GM23338 (cell line): ENCODE data around the gene MGLL. TPM values are rescaled to one million over a fixed set of nuclear protein-coding genes. Genes with fewer than 3 reads are reported as not detected.

Experiments used
- ATAC-seq: fragments of 200-7000 bp; cut with Tn5 transposase; 3 replicates; pipeline ENCODE4 v1.9.1; 2020
- DNase-seq: peaks from one replicate; pipeline ENCODE4 v3.0.0-alpha.2; 2015; ENCODE audit warnings: low spot score
- H2AFZ ChIP-seq: fragments of 200-600 bp; sonication (generic); 2 replicates; pipeline ENCODE4 v1.8.0; 2016; ENCODE audit warnings: antibody characterized with exemption, mild to moderate bottlenecking, moderate library complexity
- H3F3A ChIP-seq: fragments of 200-600 bp; sonication (generic); replicated peaks from 2 replicates; pipeline ENCODE4 v1.8.0; 2017; ENCODE audit warnings: antibody characterized with exemption, mixed run types, low read depth
- H3K27ac ChIP-seq: fragments of 200-600 bp; sonication (generic); 2 replicates; pipeline ENCODE4 v1.6.1; 2016; ENCODE audit warnings: low read depth
- H3K27me3 ChIP-seq: fragments of 200-600 bp; sonication (generic); 2 replicates; pipeline ENCODE4 v1.8.0; 2016; ENCODE audit warnings: mild to moderate bottlenecking, mixed run types, moderate library complexity; ENCODE audit not compliant: insufficient read depth
- H3K36me3 ChIP-seq: fragments of 200-600 bp; sonication (generic); 2 replicates; pipeline ENCODE4 v1.8.0; 2016; ENCODE audit warnings: mild to moderate bottlenecking; ENCODE audit not compliant: insufficient read depth
- H3K4me1 ChIP-seq: fragments of 200-600 bp; sonication (generic); 2 replicates; pipeline ENCODE4 v1.8.0; 2016; ENCODE audit warnings: mild to moderate bottlenecking, moderate library complexity; ENCODE audit not compliant: insufficient read depth
- H3K4me2 ChIP-seq: fragments of 200-600 bp; sonication (generic); 2 replicates; pipeline ENCODE4 v1.7.1; 2017; ENCODE audit warnings: mixed run types
- H3K4me3 ChIP-seq: fragments of 200-600 bp; sonication (generic); 2 replicates; pipeline ENCODE4 v1.6.1; 2016; ENCODE audit warnings: mixed run types
- H3K79me2 ChIP-seq: fragments of 200-600 bp; sonication (generic); replicated peaks from 2 replicates; pipeline ENCODE4 v1.8.0; 2017; ENCODE audit warnings: mild to moderate bottlenecking; ENCODE audit not compliant: insufficient read depth
- H3K9me2 ChIP-seq: fragments of 200-600 bp; sonication (generic); 2 replicates; pipeline ENCODE4 v1.8.0; 2017; ENCODE audit not compliant: insufficient read depth
- H4K20me1 ChIP-seq: fragments of 200-600 bp; sonication (generic); replicated peaks from 2 replicates; pipeline ENCODE4 v1.8.0; 2017; ENCODE audit warnings: mild to moderate bottlenecking; ENCODE audit not compliant: insufficient read depth
- H3K27ac Mint-ChIP-seq: 2 replicates; pipeline ENCODE4 v1.8.0; 2020; ENCODE audit warnings: inconsistent platforms, mild to moderate bottlenecking, moderate library complexity, mixed read lengths
- H3K27me3 Mint-ChIP-seq: 3 replicates; pipeline ENCODE4 v1.8.0; 2022; ENCODE audit warnings: low read depth, mild to moderate bottlenecking, moderate library complexity, mixed read lengths, inconsistent platforms; ENCODE audit not compliant: insufficient read depth, poor library complexity
- H3K36me3 Mint-ChIP-seq: 3 replicates; pipeline ENCODE4 v1.8.0; 2021; ENCODE audit warnings: low read depth, mild to moderate bottlenecking, inconsistent platforms, moderate library complexity, mixed read lengths
- H3K4me1 Mint-ChIP-seq: 3 replicates; pipeline ENCODE4 v1.8.0; 2020; ENCODE audit warnings: mild to moderate bottlenecking, inconsistent platforms, mixed read lengths
- H3K4me3 Mint-ChIP-seq: 3 replicates; pipeline ENCODE4 v1.8.0; 2021; ENCODE audit warnings: moderate library complexity, mild to moderate bottlenecking, inconsistent platforms, mixed read lengths
- H3K9me3 Mint-ChIP-seq: 3 replicates; pipeline ENCODE4 v1.8.0; 2020; ENCODE audit warnings: moderate library complexity, mild to moderate bottlenecking, inconsistent platforms, mixed read lengths
- CTCF ChIP-seq, 2 experiments: fragments of 200-600 bp in 1 of 2; sonication (generic) in 1 of 2; conservative IDR thresholded peaks; 2 replicates each; pipeline versions ENCODE4 v1.5.1 to v1.6.1; 2016 to 2017; ENCODE audit warnings: antibody characterized with exemption in 2 of 2, low read depth in 2 of 2, mild to moderate bottlenecking in 2 of 2, moderate library complexity in 1 of 2
- NANOG ChIP-seq: IDR thresholded peaks from 2 replicates; pipeline ENCODE4 v1.6.1; 2016; ENCODE audit warnings: antibody characterized with exemption, borderline replicate concordance
- polyA plus RNA-seq: library from polyadenylated mRNA; unstranded; fragments of >200 nt; fragmentation: Nextera tagmentation; extraction: Ambion mirVana; gene quantifications from 2 replicates; pipeline ENCODE4 v1.2.1, GENCODE V29; 2016
- total RNA-seq: library from RNA; depleted of rRNA; stranded (reverse); fragments of >200 nt; shearing (Covaris generic); gene quantifications from 2 replicates; pipeline ENCODE4 v1.2.3, GENCODE V29; 2014
- TF ChIP-seq, protein P1 (sequence below): fragments of 250-450 bp; sonication (Bioruptor Pico); IDR thresholded peaks from 2 replicates; pipeline ENCODE4 v1.5.0; 2020; ENCODE audit warnings: mild to moderate bottlenecking, moderate library complexity

MGLL gene
- total and polyA plus RNA-seq, 2 experiments from 2014 or later, result 0.71 to 0.83 TPM

DNA sequence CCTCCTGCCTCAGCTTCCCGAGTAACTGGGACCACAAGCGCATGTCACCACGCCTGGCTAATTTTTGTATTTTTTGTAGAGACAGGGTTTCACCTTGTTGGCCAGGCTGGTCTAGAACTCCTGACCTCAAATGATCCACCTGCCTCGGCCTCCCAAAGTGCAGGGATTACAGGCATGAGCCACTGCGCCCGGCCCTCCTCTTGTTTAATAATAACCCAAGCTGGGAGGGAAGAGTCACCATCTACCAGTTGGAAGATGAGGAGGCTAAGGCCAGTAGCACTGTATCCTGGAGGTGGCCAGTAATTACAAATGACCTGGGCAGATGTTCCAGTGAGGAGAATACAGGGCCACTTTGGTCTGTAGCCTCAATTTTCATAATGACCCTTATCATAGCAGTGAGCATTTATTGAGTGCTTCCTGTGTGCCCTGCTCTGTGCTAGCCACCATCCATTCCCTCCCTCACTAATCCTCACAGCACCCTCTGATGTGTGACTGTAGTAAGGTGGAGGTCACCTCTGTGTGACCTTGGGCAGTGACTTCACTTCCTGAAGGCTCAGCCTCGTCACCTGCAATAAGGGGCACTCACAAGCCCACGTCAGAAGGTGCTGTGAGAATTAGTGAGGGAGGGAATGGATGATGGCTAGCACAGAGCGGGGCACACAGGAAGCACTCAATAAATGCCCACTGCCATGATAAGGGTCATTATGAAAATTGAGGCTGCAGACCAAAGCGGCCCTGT, 85.3 kb downstream of the MGLL start:
- Histone ChIP-seq H3K79me2 (no peaks in the 10 kb centered on the region), H3K4me3 (no peak overlapping the region), H3K27me3 (no peaks in the 10 kb centered on the region), H3K9me2 (0 out of 2 replicates have a peak, but pooled peaks cover 4% of the 10 kb centered on the region), H4K20me1 (no peaks in the 10 kb centered on the region), H3K36me3 (no peaks in the 10 kb centered on the region), H3F3A (no peaks in the 10 kb centered on the region), H3K4me1 (peaks cover 11% of the 10 kb centered on the region), H3K4me2 (no peak overlapping the region), H2AFZ (no peak overlapping the region), H3K27ac (no peak overlapping the region)
- TF ChIP-seq, protein P1, sequence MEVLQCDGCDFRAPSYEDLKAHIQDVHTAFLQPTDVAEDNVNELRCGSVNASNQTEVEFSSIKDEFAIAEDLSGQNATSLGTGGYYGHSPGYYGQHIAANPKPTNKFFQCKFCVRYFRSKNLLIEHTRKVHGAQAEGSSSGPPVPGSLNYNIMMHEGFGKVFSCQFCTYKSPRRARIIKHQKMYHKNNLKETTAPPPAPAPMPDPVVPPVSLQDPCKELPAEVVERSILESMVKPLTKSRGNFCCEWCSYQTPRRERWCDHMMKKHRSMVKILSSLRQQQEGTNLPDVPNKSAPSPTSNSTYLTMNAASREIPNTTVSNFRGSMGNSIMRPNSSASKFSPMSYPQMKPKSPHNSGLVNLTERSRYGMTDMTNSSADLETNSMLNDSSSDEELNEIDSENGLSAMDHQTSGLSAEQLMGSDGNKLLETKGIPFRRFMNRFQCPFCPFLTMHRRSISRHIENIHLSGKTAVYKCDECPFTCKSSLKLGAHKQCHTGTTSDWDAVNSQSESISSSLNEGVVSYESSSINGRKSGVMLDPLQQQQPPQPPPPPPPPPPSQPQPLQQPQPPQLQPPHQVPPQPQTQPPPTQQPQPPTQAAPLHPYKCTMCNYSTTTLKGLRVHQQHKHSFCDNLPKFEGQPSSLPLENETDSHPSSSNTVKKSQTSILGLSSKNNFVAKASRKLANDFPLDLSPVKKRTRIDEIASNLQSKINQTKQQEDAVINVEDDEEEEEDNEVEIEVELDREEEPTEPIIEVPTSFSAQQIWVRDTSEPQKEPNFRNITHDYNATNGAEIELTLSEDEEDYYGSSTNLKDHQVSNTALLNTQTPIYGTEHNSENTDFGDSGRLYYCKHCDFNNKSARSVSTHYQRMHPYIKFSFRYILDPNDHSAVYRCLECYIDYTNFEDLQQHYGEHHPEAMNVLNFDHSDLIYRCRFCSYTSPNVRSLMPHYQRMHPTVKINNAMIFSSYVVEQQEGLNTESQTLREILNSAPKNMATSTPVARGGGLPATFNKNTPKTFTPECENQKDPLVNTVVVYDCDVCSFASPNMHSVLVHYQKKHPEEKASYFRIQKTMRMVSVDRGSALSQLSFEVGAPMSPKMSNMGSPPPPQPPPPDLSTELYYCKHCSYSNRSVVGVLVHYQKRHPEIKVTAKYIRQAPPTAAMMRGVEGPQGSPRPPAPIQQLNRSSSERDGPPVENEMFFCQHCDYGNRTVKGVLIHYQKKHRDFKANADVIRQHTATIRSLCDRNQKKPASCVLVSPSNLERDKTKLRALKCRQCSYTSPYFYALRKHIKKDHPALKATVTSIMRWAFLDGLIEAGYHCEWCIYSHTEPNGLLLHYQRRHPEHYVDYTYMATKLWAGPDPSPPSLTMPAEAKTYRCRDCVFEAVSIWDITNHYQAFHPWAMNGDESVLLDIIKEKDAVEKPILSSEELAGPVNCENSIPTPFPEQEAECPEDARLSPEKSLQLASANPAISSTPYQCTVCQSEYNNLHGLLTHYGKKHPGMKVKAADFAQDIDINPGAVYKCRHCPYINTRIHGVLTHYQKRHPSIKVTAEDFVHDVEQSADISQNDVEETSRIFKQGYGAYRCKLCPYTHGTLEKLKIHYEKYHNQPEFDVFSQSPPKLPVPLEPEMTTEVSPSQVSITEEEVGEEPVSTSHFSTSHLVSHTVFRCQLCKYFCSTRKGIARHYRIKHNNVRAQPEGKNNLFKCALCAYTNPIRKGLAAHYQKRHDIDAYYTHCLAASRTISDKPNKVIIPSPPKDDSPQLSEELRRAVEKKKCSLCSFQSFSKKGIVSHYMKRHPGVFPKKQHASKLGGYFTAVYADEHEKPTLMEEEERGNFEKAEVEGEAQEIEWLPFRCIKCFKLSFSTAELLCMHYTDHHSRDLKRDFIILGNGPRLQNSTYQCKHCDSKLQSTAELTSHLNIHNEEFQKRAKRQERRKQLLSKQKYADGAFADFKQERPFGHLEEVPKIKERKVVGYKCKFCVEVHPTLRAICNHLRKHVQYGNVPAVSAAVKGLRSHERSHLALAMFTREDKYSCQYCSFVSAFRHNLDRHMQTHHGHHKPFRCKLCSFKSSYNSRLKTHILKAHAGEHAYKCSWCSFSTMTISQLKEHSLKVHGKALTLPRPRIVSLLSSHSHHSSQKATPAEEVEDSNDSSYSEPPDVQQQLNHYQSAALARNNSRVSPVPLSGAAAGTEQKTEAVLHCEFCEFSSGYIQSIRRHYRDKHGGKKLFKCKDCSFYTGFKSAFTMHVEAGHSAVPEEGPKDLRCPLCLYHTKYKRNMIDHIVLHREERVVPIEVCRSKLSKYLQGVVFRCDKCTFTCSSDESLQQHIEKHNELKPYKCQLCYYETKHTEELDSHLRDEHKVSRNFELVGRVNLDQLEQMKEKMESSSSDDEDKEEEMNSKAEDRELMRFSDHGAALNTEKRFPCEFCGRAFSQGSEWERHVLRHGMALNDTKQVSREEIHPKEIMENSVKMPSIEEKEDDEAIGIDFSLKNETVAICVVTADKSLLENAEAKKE, result no peak
- no peak for TF ChIP-seq CTCF (conservative IDR thresholded peaks at IDR 0.05; ENCODE audit: low read depth in 2 of 2)
- no peak for TF ChIP-seq NANOG
- no peak overlapping the region for H3K4me3 Mint-ChIP-seq
- no peak for DNase-seq
- H3K4me1 Mint-ChIP-seq, result peaks cover 26% of the 10 kb centered on the region
- no peaks in the 10 kb centered on the region for H3K36me3 Mint-ChIP-seq
- ATAC-seq, result no peak
- H3K9me3 Mint-ChIP-seq, result no peaks in the 10 kb centered on the region
- no peak overlapping the region for H3K27ac Mint-ChIP-seq
- H3K27me3 Mint-ChIP-seq, result peaks cover 5% of the 10 kb centered on the region
